NCI-H524 treated with DMSO at 0.1 percent for 48 hours (cell line): ENCODE measurements around the gene CEP350.

ENCODE experiments used
- DNase-seq: peaks from one replicate; lab custom pipeline; 2025; lab: John Stamatoyannopoulos, UW

The CEP350 gene

DNA sequence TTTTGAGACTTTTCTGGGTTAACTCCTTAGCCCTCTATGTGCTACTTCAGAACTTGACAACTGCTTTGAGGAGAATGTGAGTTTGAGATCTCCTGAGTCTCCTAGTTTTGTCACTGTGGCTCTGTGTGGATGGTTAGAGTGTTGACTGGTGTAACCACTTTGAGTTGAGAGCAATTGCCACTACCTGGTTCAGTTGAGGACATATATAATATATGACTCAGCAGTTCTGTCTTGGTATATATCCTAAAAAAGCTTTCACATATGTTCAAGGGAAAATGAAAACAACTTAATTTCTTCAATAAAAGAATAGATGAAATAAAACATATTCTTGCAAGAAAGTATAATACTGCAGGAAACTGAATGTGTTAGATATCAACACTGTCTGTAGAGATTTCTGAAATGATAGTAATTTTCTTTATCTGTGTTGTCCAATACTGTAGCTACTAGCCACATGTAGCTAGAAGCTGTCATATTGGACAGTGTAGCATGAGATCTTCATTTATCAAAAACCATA lies 103.3 kb downstream of the CEP350 start:
- DNase-seq, result no peak

DNA sequence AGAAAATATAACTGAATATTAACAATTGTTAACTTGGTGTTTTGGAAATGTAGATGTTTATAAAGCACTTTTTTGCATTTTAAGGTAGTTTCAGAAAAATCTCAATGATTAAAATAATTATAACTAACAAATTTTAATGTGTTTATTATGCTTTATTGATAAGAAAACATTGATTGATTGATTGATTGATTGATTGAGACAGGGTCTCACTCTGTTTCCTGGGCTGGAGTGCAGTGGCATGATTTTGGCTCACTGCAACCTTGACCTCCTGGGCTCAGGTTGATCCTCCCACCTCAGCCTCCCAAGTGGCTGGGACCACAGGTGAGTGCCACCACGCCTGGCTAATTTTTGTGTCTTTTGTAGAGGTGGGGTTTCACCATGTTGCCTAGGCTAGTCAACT lies 106.4 kb downstream of the CEP350 start:
- DNase-seq, result no peak

DNA sequence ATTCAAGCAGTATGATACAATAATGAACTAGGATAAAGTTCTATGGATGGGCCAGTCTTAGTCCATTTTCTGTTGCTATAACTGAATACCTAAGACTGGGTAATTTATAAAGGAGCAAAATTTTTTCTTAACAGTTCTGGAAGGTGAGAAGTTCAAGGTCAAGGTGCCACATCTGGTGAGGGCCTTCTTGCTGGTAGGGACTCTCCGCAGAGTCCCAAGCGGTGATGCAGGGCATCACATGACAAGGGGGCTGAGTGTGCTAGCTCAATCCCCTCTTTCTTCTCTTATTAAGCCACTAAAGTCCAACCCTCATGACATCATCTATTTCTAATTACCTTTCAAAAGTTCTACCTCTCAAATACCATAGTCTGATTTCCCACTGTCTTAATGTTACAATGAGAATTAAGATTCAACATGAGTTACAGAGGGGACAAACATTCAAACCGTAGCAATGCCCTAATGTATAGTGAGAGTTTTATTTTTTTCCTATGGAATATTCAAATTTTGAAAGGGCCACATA lies 107.9 kb downstream of the CEP350 start:
- no peak for DNase-seq

DNA sequence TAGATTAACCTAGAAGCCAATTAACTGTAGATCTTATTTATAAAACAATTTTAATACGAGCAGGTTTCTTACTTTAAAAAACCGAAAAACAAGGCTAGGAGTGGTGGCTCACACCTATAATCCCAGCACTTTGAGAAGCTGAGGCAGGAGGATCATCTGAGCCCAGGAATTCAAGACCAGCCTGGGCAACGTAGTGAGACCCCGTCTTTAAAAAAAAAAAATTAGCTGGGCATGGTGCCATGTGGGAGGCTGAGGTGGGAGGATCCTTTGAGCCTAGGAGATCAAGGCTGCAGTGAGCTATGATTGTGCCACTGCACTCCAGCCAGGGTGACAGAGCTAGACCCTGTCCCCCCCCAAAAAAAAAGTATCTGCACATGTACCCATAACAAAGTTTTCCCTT lies 110.8 kb downstream of the CEP350 start:
- no peak for DNase-seq

DNA sequence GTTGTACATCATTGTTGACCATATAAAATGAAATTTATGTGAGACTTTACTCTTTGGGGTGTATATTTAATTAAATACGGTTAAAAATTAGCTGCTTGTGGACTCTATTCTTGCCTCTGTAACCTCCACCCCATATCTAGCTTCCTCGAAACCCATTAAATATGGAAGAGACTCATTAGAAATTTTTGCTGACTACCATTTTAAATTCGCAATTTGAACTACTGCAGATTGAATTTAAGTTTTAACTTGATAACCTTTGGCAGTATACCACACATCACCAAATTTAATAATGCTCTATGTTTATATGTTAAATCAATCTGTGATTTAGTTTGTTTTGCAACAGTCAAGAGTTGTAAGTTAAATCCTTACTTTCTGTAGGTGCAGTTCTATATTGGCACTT lies 111.5 kb downstream of the CEP350 start:
- DNase-seq, result no peak

DNA sequence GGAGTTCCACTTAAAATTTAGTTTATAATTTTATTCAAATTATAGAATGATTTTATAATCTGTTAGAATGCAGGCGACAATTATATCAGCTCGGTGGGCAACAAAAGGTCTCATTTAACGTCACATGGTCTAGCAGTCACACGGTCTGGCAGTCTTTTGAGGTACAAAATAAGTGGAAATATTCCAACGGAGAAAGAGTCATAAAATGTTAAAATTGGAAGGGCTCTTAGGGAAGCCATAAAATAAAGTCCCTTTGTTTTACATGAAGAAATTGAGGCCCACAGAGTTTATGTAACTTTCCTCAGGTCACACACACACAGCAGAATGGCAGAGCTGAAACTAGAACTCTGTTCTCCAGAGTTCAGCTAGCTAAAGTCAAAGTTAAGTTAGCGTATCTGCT lies 115.7 kb downstream of the CEP350 start:
- DNase-seq, result no peak

DNA sequence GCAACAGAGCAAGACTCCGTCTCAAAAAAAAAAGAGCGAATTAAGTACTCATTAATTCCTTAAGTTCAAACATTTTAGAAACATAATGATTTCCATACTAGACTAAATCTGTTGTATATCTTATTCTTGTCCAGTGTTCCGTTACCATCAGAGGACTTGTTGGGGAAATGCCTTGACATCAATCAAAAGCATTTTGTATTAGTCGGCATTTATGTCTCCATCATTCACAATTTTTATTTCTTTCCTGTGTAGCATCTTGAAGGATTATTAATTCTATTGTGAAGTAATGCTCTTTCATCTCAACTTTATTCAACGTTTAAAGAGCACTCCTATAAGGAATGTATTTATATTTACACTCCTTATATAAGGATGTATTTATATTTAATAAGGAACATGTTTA lies 117.1 kb downstream of the CEP350 start:
- DNase-seq, result no peak

DNA sequence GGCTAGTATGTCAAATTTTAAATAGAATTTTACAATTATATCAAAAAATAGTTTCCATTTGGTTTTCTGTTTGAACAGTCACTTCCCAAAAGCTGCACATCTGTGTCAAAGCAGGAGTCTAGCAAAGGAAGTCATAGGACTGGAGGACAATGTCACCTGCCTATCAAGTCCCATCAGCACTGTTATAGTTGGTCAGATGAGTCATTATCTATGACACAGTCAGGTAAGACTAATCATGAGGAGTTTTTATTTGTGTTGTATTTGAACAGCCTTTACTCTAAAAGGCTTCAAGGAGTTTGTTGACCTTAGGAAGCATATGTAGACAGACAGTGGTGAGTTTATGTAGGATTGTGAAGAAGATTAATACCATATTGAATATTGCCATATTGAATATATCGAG lies 125.8 kb downstream of the CEP350 start:
- no peak for DNase-seq

DNA sequence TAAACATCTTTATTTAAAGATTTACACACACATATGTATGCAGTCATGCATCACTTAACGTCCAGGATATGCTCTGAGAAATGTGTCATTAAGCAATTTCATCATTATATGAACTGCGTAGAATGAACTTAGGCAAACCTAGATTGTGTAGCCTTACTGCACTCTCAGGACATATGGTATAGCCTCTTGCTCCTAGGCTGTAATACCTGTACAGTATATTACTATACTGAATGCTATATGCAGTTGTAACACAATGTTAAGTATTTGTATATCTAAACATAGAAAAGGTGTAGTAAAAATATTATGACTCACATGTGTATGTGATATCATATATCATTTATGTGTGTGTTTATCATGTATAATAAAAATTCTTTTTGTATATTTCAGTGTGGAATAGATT lies 126.9 kb downstream of the CEP350 start:
- DNase-seq, result no peak

DNA sequence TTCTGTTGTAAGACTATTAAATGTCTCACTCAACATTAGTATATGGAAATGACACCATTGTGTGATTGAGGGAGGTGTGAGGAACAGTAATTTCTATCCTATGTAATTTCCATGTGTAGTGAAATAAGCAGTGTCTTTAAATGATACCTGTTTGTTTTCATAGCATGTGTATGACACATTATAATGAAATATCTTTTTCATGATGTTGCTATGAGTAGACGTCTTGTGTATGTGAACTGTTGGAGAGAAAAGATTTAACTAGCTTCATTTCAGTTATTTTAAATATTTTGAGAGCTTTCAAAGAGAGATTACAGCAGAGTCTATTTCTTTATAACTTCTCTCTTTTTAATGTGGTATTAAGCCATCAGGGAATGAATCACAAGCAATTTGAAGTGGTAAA lies 128.6 kb downstream of the CEP350 start:
- DNase-seq, result no peak

DNA sequence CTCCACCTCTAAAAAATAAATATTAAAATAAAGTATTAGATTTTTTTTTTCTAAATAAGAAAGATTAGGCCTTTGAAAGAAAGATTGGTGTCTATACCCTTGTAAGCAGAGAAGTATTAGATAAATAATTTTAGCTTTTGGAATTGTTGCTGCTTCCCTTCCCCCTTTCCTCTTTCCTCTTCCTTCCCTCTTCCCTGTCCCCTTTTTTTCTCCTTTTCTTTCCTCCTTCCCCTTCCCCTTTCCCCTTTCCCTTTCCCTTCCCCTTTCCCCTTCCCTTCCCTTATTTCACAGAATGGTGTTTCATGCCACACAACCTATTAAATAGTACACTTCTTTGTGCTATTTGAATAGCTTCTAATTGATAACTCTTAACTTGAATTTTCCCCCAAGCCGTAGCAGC lies 130.3 kb downstream of the CEP350 start:
- DNase-seq, result no peak

DNA sequence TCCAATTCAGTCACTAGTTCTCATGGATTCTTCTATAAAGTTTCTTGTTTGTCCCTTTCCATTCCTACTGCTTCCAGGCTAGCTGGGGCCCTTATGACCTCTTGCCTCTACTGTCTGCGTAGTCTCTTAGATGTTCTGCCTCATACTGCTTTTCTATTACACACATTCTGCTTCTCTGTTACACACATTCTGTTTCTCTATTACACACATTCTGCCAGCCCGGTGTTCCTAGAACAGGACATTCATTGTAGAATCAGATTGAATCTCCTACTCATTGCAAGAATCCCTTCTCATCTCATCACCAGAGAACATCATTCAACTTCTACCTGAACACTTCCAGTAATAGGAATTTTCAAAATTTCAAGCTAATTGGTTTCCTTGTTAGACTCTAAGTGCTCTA lies 130.7 kb downstream of the CEP350 start:
- no peak for DNase-seq

DNA sequence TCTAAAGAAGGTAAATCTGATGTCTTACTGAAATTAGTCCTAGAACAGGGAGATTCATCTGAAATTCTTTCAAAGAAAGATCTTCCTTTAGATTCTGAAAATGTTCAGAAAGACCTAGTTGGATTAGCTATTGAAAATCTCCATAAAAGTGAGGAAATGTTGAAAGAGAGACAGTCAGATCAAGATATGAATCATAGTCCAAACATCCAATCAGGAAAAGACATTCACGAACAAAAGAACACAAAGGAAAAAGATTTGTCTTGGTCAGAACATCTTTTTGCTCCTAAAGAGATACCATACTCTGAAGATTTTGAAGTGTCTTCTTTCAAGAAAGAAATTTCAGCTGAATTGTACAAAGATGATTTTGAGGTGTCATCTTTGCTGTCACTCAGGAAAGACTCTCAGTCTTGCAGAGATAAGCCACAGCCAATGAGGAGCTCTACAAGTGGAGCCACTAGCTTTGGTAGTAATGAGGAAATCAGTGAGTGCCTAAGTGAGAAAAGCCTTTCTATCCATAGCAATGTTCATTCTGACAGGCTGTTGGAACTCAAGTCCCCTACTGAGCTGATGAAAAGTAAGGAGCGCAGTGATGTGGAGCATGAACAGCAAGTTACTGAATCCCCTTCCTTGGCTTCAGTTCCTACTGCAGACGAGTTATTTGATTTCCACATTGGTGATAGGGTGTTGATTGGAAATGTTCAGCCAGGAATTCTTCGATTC lies 138.5 kb downstream of the CEP350 start:
- no peak for DNase-seq

DNA sequence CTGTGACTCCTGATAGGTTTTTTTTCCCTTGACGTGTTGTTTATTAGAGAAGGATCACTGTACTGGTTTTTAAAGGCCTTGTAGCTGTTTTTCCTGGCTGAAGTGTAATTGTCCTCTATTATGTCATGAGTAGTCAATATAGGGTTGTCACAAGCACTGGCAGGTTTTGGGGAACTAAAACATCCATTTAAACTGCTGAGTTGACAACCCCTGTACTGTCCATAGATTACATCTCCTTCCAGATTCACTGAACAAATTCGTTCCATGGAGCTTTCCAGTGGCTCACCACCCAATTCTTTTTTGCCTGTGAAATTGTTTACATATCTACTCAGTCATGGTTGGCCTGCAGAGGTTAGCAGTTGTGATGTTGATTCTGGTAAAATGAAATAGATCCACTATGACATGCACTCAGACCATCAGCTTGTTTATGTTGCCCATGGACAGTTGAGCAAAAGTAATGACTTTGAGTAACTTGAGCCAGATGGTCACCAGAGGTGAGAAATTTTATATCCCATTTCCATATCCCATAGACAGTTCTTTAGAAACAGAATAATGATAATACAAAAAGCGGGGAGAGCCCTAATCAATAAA lies 140.2 kb downstream of the CEP350 start:
- no peak for DNase-seq

DNA sequence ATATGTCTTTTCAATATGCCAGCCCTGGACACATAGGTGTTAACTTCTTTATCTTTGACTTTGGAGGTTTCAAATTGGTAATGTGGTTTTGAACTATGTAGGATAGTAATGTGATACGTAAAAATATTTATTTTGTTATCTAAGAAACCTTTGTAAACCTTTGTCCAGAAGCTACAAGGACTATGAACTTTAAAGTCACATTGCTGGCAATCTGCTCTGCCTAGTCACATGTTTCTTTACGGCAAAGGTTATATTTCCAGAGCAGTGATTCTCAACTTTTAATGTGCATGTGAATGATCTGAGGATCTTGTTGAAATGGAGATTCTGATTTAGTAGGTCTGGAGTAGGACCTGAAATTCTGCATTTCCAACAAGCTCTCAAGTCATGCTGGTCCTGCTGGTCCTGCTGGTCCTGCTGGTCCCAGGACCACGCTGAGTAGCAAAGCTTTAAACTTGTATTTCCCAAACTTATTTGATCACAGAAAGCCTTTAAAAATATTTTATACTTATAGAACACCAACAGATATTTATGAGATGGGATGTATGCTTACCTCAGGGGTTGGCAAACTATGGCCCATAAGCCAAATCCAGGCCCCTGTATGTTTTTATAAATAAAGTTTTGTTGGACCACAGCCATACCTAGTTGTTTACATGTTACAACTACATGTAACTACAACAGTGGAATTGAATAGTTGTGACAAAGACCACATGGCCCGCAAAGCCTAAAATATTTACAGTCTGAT lies 142.1 kb downstream of the CEP350 start:
- no peak for DNase-seq

DNA sequence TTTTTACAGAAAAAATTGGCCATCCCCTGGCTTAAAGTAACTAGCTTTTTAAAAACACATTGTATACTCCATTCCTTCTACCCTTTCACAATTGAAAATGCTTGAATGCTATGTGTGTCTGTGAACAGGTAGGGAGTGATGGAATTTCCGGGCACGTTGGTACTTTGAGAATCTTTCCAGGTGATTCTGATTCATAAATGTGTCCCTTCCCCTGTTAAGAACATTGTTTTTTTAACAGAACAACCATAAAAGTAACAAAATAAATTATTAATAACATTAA lies 142.7 kb downstream of the CEP350 start:
- DNase-seq, result no peak

DNA sequence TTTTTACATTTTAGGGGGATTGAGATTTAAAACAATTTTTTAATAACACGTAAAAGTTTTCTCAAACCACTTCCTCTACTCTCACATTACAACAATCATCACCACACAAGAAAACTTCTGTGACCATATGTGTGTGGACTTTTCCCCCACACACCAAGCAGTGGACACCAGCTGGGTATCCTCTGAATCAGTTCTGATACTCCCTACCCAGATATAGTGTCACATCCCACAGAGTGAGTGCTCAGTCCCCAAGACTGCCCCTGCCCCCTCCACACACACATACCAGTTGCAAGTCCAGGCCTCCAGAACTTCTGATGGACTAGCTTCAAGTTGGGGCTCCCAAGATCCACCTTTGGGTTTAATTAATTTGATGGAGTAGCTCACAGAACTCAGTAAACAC lies 146.8 kb downstream of the CEP350 start:
- DNase-seq, result no peak

DNA sequence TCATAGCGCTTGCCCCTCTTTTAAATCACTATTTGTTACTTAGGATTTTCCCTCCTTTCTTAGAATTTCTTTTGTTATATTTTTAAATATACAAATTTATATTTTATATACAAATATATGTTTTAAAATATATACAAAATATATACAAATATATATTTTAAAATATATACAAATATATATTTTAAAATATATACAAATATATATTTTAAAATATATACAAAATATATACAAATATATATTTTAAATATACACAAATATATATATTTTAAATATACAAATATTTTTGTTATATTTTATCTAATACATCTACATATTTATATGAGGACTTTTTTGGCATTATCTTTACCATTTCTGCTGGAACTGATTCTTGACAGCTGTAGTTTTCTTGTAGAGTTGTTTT lies 149.2 kb downstream of the CEP350 start:
- no peak for DNase-seq

DNA sequence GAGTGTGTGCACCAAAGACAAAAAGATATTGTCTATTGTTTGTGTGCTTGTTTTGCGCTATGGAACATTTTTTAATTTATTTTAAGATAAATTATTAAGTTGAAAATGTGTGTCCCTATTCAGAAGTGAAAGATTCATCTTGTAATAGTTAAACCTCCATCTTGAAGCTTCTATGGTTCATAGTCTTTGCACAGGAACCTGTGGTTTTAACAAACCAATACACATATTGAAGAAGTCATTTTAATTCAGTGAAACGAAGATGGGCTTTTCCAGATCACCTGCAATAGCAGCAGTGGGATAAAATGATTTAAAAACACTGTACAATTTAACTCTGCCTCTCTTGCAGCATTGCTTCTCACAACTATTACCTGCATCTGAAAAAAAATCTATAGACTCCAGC lies 157.5 kb downstream of the CEP350 start:
- no peak for DNase-seq

DNA sequence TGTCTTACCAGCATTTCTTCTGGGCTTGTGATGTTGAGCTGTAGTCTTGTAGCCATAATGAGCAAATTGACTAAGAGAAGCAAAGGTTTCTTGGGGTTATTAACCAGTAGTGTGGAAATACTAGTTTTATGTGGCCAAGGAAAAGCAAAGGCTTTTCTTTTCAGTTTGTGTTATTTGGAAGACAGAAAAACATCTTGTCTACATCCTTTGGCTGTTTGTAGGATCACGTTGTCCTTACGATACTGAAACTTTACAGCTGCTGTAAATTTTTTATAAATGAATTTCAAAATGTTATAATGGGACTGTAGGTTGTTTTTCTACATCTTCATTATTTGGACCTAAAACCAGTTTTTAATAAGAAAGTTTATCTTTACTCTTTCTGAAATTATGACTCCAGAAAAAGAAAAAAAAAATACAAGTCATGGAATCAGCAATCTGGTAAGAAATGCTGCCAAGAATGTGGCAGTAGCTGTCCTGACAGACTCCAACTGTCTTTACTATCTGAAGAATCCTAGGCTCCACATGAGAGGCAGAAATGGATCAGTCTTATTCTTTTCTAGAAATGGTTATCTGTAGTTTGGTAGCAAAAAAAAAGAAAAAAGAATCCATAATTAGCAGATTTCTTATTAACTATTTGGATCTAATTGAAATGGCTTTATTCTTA lies 158.5 kb downstream of the CEP350 start:
- no peak for DNase-seq

DNA sequence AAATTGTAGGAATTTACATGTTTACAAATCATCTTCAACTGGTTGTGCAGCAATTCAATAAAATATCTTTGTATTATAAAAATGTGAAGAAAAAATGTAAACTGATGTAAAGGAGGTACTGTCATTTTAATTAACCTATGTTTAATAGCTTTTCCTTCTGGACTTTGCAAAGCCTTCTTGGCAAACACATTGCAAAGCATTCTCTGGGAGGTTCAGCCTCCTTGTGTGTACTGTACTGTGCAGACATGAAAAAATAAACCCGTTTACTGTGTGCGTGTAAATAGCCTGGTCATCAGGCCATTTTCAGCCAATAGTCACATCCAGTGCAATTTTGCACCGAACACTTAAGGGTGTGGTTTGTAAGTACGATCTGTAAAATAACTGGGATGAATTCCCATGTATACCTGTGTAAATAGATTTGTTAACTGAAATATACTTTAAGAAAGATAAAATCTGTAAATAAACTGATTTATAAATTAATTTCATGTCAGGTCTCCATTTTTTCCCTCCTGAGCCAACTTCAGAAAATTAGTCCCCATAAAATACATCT lies 159.9 kb downstream of the CEP350 start:
- no peak for DNase-seq

DNA sequence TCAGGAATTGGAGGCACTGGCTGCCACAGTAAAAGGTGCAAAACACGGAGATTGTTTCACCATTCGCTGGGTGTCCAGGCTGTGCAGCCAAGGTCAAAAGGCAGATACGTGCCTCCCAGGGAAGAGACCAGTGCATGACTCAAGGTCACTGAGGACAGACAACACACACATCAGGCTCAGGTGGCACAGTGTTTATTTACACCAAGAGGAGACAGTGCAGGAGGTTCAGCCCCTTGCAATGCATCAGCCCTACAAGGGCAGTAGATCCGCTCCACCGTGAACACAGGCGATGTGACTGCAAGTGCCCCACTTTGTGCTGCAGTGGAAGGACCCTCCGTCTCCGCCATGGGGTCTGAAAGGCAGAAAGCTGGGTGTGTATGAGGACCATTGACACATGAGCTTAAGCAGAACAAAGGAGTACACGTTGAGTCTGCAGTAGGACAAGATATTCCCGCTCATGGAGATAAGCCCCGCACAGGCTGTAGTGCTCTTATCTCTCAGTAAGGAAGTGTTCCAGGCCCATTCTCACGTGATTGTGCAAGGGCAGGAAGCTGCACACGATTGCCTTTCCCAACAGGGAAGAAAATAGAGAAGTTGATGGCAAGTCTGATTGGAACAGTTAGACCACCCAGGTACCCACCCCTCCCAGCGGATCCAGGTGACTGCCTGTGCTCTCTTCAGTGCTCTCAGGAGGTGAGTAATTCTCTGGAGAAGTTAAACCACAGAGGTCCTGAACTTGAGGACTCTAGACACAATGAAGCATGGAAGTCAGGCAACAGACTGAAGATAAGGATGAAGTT lies 162.6 kb downstream of the CEP350 start:
- DNase-seq, result no peak
